Measurements from ENCODE around the gene LRCOL1. TPM values are rescaled to one million over a fixed set of nuclear protein-coding genes. Genes with fewer than 3 reads are reported as not detected.
A peak's percentile ranks its signal among the peaks of the same experiment; 100 is the strongest.

The LRCOL1 gene
- total and polyA plus RNA-seq, 8 donors: 0.63 to 2.2 (median 1.4) TPM

- intact Hi-C loops (cut with DNase I): no loop called here
- TF ChIP-seq CTCF (IDR thresholded peaks at IDR 0.05): no peak
- Histone ChIP-seq H3K9me3 (no peaks in the 10 kb centered on the region), H3K27me3 (no peaks in the 10 kb centered on the region), H3K27ac (no peak overlapping the region), H3K4me3 (no peak overlapping the region), H3K4me1 (no peaks in the 10 kb centered on the region), H3K36me3 (peaks cover 0 to 91% of the 10 kb centered on the region in 2 donors)
- no peak for ATAC-seq
- peak in 1 of 4 donors; percentile 29 for DNase-seq
These were observed 22.3 kb upstream of the LRCOL1 start for GRCh38 chr12:132632521-132633228.

DNA sequence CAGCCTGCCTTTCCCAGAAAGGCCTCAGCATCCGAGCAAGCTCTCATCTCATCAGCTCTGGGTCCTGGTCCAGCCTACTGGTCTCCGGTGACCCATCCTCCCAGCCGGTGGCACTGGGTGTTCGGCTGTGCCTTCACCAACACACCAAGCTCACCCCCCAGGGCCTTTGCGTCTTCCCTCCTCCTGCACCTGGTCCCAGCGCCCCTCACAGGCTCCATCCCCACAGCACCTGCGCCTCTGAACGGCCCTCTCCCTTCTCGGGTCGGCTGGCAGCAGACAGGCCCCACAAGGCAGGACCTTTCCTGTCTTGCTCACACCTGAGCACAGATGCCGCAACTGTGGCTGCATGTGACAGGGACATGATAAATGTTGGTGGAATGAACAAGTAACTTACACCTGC is 21.3 kb upstream of the LRCOL1 start:
- TF ChIP-seq CTCF (IDR thresholded peaks at IDR 0.05): no peak
- no peaks in the 10 kb centered on the region for H3K27me3 ChIP-seq
- no peak overlapping the region for H3K27ac ChIP-seq
- H3K4me1 ChIP-seq: no peaks in the 10 kb centered on the region
- intact Hi-C loops (cut with DNase I): no loop called here
- peaks cover 0 to 85% of the 10 kb centered on the region in 2 donors for H3K36me3 ChIP-seq
- ATAC-seq (no peak), DNase-seq (peak in 1 of 4 donors; percentile 28)
- no peaks in the 10 kb centered on the region for H3K9me3 ChIP-seq
- H3K4me3 ChIP-seq: no peak overlapping the region

DNA sequence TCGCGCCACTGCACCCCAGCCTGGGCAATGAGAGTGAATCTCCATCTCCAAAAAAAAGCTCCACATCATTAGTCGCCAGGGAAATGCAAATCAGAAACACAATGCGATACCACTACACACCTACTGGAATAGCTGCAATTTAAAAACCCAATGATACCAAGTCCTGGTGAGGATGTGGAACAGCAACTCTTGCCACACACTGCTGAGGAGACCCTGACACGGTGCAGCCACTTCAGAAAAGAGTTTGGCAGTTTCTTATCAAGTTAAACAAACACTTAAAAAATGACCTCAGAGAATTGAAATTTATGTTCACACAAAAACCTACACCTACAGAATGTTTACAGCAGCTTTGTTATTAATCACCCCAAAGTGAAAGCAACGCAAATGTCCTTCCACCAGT is 20.3 kb upstream of the LRCOL1 start:
- DNase-seq (no peak), ATAC-seq (peak; percentile 42)
- intact Hi-C loops (cut with DNase I): no loop called here
- H3K27ac ChIP-seq: no peak overlapping the region
- no peaks in the 10 kb centered on the region for H3K27me3 ChIP-seq
- TF ChIP-seq CTCF (IDR thresholded peaks at IDR 0.05): no peak
- H3K4me3 ChIP-seq: no peak overlapping the region
- no peaks in the 10 kb centered on the region for H3K9me3 ChIP-seq
- no peaks in the 10 kb centered on the region for H3K4me1 ChIP-seq
- H3K36me3 ChIP-seq: peaks cover 0 to 82% of the 10 kb centered on the region in 2 donors

DNA sequence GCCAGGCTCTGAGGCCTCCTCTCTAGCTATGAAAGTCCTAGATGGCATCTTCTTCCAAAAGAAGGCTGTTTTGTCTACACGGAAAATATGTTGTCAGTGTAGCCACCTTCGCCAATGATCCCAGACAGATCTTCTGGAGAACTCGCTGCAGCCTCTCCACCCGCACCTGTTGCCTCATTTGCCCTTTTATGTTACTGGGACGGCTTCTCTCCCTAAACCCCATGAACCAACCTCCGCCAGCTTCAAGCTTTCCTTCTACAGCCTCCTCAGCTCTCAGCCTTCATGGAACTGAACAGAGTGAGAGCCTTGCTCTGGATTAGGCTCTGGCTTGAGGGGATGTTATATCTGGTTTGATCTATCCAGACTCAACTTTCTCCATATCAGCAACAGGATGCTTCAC is 18.9 kb upstream of the LRCOL1 start:
- ATAC-seq (no peak), DNase-seq (no peak)
- no peak for TF ChIP-seq CTCF (IDR thresholded peaks at IDR 0.05)
- H3K4me1 ChIP-seq: no peaks in the 10 kb centered on the region
- no peaks in the 10 kb centered on the region for H3K27me3 ChIP-seq
- no peak overlapping the region for H3K27ac ChIP-seq
- intact Hi-C loops (cut with DNase I): no loop called here
- H3K4me3 ChIP-seq: no peak overlapping the region
- H3K36me3 ChIP-seq: peaks cover 0 to 82% of the 10 kb centered on the region in 2 donors
- H3K9me3 ChIP-seq: no peaks in the 10 kb centered on the region

DNA sequence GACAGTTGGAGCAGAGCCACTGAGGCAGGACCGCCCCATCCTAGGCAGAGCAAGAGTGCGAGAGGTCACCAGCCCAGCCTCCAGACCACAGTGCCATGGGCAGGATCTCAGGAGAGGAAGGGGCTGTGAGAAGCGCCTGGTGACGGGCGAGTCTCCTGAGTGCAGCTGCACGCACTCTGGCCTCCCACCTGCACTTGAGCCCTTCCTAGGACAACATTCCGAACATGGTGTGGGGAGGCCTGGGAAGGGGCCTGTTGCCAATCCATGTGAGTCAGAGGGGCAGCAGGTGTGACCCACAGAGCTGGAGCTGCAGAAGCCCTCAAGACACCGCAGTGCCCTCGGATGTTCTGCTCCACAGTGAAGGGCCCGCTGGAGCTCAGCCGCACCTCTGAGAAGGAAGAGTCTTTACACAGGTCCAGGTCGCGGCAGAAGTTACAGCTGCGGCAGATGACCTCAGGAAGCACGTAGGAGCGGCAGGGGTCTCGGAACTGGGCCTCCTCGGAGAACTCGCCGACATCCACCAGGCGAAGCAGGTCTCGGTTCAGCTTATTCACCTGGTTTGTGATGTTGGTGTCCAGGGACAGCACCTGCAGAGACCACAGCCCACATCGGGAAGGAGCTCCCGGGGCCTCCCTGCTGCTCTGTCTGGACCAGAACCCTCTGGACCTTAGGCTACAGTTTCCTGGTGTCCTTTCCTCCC is 15.5 kb upstream of the LRCOL1 start:
- ATAC-seq (no peak), DNase-seq (peak in 1 of 4 donors; percentile 45)
- H3K27ac ChIP-seq: no peak overlapping the region
- peaks cover 0 to 4% of the 10 kb centered on the region in 2 donors for H3K4me1 ChIP-seq
- no peaks in the 10 kb centered on the region for H3K9me3 ChIP-seq
- no peak for TF ChIP-seq CTCF (IDR thresholded peaks at IDR 0.05)
- no peak overlapping the region for H3K4me3 ChIP-seq
- H3K27me3 ChIP-seq: peaks cover 0 to 9% of the 10 kb centered on the region in 2 donors
- peaks cover 0 to 56% of the 10 kb centered on the region in 2 donors for H3K36me3 ChIP-seq
- intact Hi-C loops (cut with DNase I): no loop called here

All from left lung (tissue), 10 donors.